Ureter (tissue), 1 donor: Measurements from ENCODE around the gene KRTAP10-4. TPM values are rescaled to one million over a fixed set of nuclear protein-coding genes. Genes with fewer than 3 reads are reported as not detected.
"Not testable (repeated sequence)": the region's sequence is repeated elsewhere in the genome, so short reads cannot be mapped to it uniquely, and the experiment has no call there.

ENCODE experiments used
- DNase-seq: peaks from one replicate; pipeline ENCODE4 v3.0.0-alpha.2; 2020; ENCODE audit warnings: low spot score
- total RNA-seq: library from RNA; stranded (reverse); gene quantifications from one replicate; pipeline ENCODE4 v1.2.4, GENCODE V29; 2023
- donor health status: DM: yes; HTN: yes; CAD: no.

Gene KRTAP10-4
- total RNA-seq, 1 donor from 2014 or later: not detected

- DNase-seq: no peak
Measured at GRCh38 chr21:44557491-44558328, 15.8 kb upstream of the KRTAP10-4 start.

GRCh38 chr21:44558329-44558675 is 15.2 kb upstream of the KRTAP10-4 start:
- DNase-seq: not testable (repeated sequence)

- DNase-seq: no peak
Measured at GRCh38 chr21:44558695-44559094, 14.8 kb upstream of the KRTAP10-4 start, which contains the start of gene KRTAP10-3. Gene KRTAP10-3 (minus strand): TSS chr21:44558795. CDS start chr21:44558715, 80 bp downstream.

- no peak for DNase-seq
Measured at GRCh38 chr21:44564099-44564498, 9.4 kb upstream of the KRTAP10-4 start.

GRCh38 chr21:44564886-44565598 is 8.5 kb upstream of the KRTAP10-4 start:
- DNase-seq: no peak

- DNase-seq: no peak
Measured at GRCh38 chr21:44566403-44566802, 7.1 kb upstream of the KRTAP10-4 start.

- DNase-seq: no peak
Measured at GRCh38 chr21:44567481-44568171, 5.9 kb upstream of the KRTAP10-4 start.

- DNase-seq: no peak
Measured at GRCh38 chr21:44568261-44568660, 5.3 kb upstream of the KRTAP10-4 start.

GRCh38 chr21:44568667-44569556 is 4.6 kb upstream of the KRTAP10-4 start:
- no peak for DNase-seq

GRCh38 chr21:44569861-44570517 is 3.5 kb upstream of the KRTAP10-4 start:
- DNase-seq: no peak

- DNase-seq: no peak
Measured at GRCh38 chr21:44571296-44571695, 2.2 kb upstream of the KRTAP10-4 start.

- no peak for DNase-seq
Measured at GRCh38 chr21:44571844-44572782, 1.4 kb upstream of the KRTAP10-4 start.

GRCh38 chr21:44572959-44573583 is 458 bp upstream of the KRTAP10-4 start:
- no peak for DNase-seq

- no peak for DNase-seq
Measured at GRCh38 chr21:44574457-44575306, 1.2 kb downstream of the KRTAP10-4 start.

- no peak for DNase-seq
Measured at GRCh38 chr21:44575307-44576024, 1.9 kb downstream of the KRTAP10-4 start.

- DNase-seq: no peak
Measured at GRCh38 chr21:44576025-44576420, 2.5 kb downstream of the KRTAP10-4 start.

- DNase-seq: no peak
Measured at GRCh38 chr21:44578371-44579055, 5.0 kb downstream of the KRTAP10-4 start.
